K562 (cell line): ENCODE results near the gene MRGPRD. TPM values are rescaled to one million over a fixed set of nuclear protein-coding genes. Genes with fewer than 3 reads are reported as not detected.

Source experiments
- ATF3 ChIP-seq, 2 experiments: fragments of 450-650 bp in 1 of 2; sonication (generic) in 1 of 2; formaldehyde crosslinking in 1 of 2; IDR thresholded peaks in 1 of 2; conservative IDR thresholded peaks in 1 of 2; 2 replicates each; pipeline versions ENCODE4 v1.6.1 to v1.8.1; 2016 to 2023; ENCODE audit warnings: mild to moderate bottlenecking in 2 of 2, moderate library complexity in 2 of 2, inconsistent platforms in 1 of 2, missing genetic modification reagents in 1 of 2
- CBX8 ChIP-seq: fragments of 200-600 bp; sonication (generic); IDR thresholded peaks from 2 replicates; pipeline ENCODE4 v1.6.1; 2012; ENCODE audit warnings: borderline replicate concordance, mixed run types, low read depth, mild to moderate bottlenecking, moderate library complexity, mixed read lengths, low read length, control low read depth, inconsistent platforms; ENCODE audit not compliant: poor library complexity, severe bottlenecking; ENCODE audit errors: extremely low read depth
- MLLT1 ChIP-seq, 2 experiments: fragments of 450-650 bp; IDR thresholded peaks; 2 replicates each; pipeline ENCODE4 v1.6.1; 2016
- RBBP5 ChIP-seq: fragments of 200-600 bp; sonication (generic); IDR thresholded peaks from 2 replicates; pipeline ENCODE4 v1.6.1; 2012; ENCODE audit warnings: borderline replicate concordance, mild to moderate bottlenecking, low read length, control low read depth, inconsistent platforms; ENCODE audit not compliant: insufficient read depth, poor library complexity, severe bottlenecking
- ZBTB11 ChIP-seq, 3 experiments: fragments of 200-800 bp in 1 of 3; fragments of 250-450 bp in 1 of 3; fragments of 450-650 bp in 1 of 3; sonication (Bioruptor Pico) in 1 of 3; sonication (Bioruptor generic) in 1 of 3; formaldehyde crosslinking in 1 of 3; IDR thresholded peaks; 2 replicates each; pipeline versions ENCODE4 v1.6.1 to v1.8.0; 2016 to 2022; ENCODE audit warnings: mild to moderate bottlenecking in 2 of 3, missing genetic modification characterization in 2 of 3, missing compliant biosample characterization in 1 of 3, moderate library complexity in 1 of 3
- ZBTB40 ChIP-seq, 2 experiments: fragments of 450-650 bp in 1 of 2; sonication (generic) in 1 of 2; formaldehyde crosslinking in 1 of 2; IDR thresholded peaks; 2 replicates each; pipeline versions ENCODE4 v1.7.1 to v1.9.0; 2016 to 2022; ENCODE audit warnings: inconsistent platforms in 1 of 2, mild to moderate bottlenecking in 1 of 2, missing genetic modification reagents in 1 of 2
- ZNF224 ChIP-seq: sonication (generic); formaldehyde crosslinking; IDR thresholded peaks from 2 replicates; pipeline ENCODE4 v1.8.0; 2022; ENCODE audit warnings: mild to moderate bottlenecking, missing genetic modification reagents
- ZNF431 ChIP-seq: sonication (generic); formaldehyde crosslinking; IDR thresholded peaks from 2 replicates; pipeline ENCODE4 v1.8.0; 2022; ENCODE audit warnings: mild to moderate bottlenecking, missing genetic modification reagents
- polyA plus RNA-seq, 8 experiments: library from polyadenylated mRNA; depleted of rRNA in 4 of 8; stranded (reverse) in 5 of 8; unstranded in 3 of 8; fragments of >200 nt; fragmentation: Nextera tagmentation in 2 of 8; fragmentation: Illumina TruSeq in 1 of 8; extraction: Ambion mirVana in 2 of 8; extraction: Trizol in 1 of 8; gene quantifications; 2 replicates each; pipeline versions ENCODE4 v1.2.1 to v1.2.3, GENCODE V29; 2011 to 2014; ENCODE audit warnings: inconsistent platforms in 1 of 8, missing spikeins in 1 of 8
- total RNA-seq, 7 experiments: library from RNA; depleted of rRNA in 6 of 7; stranded (reverse); fragments of >200 nt in 6 of 7; fragmentation: Illumina TruSeq in 2 of 7; extraction: Trizol in 2 of 7; gene quantifications; 2 replicates each; pipeline versions ENCODE4 v1.2.1 to v1.2.3, GENCODE V29; 2011 to 2021; ENCODE audit warnings: low replicate concordance in 1 of 7

MRGPRD gene
- total and polyA plus RNA-seq, 9 of the 15 experiments (the other 6 are each of a cell fraction or from before 2014, with no cell fraction given), result not detected

- no peak for TF ChIP-seq ZBTB40 (IDR thresholded peaks at IDR 0.05)
- no peak for TF ChIP-seq ZBTB40 (CRISPR knock-in tag; IDR thresholded peaks at IDR 0.05)
- no peak for TF ChIP-seq RBBP5
- no peak for TF ChIP-seq CBX8
- peak; percentile 52 for TF ChIP-seq ATF3 (IDR thresholded peaks at IDR 0.05)
- TF ChIP-seq ATF3 (CRISPR knock-in tag; conservative IDR thresholded peaks at IDR 0.05), result no peak
- no peak for TF ChIP-seq ZNF224 (CRISPR knock-in tag)
- TF ChIP-seq ZBTB11 (CRISPR knock-in tag; IDR thresholded peaks at IDR 0.05), result no peak
- TF ChIP-seq ZNF431, result peak; percentile 89
- TF ChIP-seq MLLT1 (IDR thresholded peaks at IDR 0.05), result no peak
Measured at GRCh38 chr11:69008737-69009440, 28.1 kb upstream of the MRGPRD start (continued).
